ENCODE results near the gene XCR1. TPM values are rescaled to one million over a fixed set of nuclear protein-coding genes. Genes with fewer than 3 reads are reported as not detected.

Gene XCR1
- total and polyA plus RNA-seq, 5 experiments from 2014 or later, result not detected

- peak overlapping the region in 4 of 10 donors; percentile 26 to 64 (median 44) for H3K27ac Mint-ChIP-seq
- POLR2A ChIA-PET, result interaction anchor here (1.0 kb wide), 1 partner anchor 10 kb away, joined by 3 read pairs; the partner anchor contains the start of gene FYCO1
- ATAC-seq, result no peak
These were observed 41.6 kb downstream of the XCR1 start for GRCh38 chr3:45985532-45986302.

GRCh38 chr3:45984331-45985312 lies 42.7 kb downstream of the XCR1 start:
- H3K36me3 Mint-ChIP-seq, result peaks cover 0 to 63% (median 31%) of the 10 kb centered on the region in 3 donors
- no peaks in the 10 kb centered on the region for H3K9me3 Mint-ChIP-seq
- no peak overlapping the region for H3K4me3 Mint-ChIP-seq
- H3K4me1 Mint-ChIP-seq, result peaks cover 21 to 52% (median 39%) of the 10 kb centered on the region in 4 donors
- POLR2A ChIA-PET, result no interaction called here
- peak overlapping the region in 2 of 10 donors; percentile 78 to 91 for H3K27ac Mint-ChIP-seq
- no peak for ATAC-seq
- DNase-seq, result no peak
- no peaks in the 10 kb centered on the region for H3K27me3 Mint-ChIP-seq

More at GRCh38 chr3:45985532-45986302, 41.6 kb downstream of the XCR1 start:
- Mint-ChIP-seq H3K4me1 (peaks cover 27 to 52% (median 46%) of the 10 kb centered on the region in 4 donors), H3K4me3 (peak overlapping the region in 1 of 10 donors; percentile 10), H3K27me3 (no peaks in the 10 kb centered on the region), H3K9me3 (no peaks in the 10 kb centered on the region), H3K36me3 (peaks cover 0 to 61% (median 31%) of the 10 kb centered on the region in 3 donors)
- DNase-seq, result no peak

- Mint-ChIP-seq H3K9me3 (no peaks in the 10 kb centered on the region), H3K27me3 (no peaks in the 10 kb centered on the region), H3K27ac (peak overlapping the region in 1 of 10 donors; percentile 91), H3K4me3 (no peak overlapping the region), H3K36me3 (peaks cover 0 to 70% (median 39%) of the 10 kb centered on the region in 3 donors), H3K4me1 (peaks cover 21 to 51% (median 40%) of the 10 kb centered on the region in 4 donors)
- no peak for ATAC-seq
- no peak for DNase-seq
- POLR2A ChIA-PET, result interaction anchor here (2.0 kb wide), 1 partner anchor 11 kb away, joined by 5 read pairs; the partner anchor contains the start of gene FYCO1
These were observed 43.5 kb downstream of the XCR1 start for GRCh38 chr3:45983770-45984169.

- no peak for ATAC-seq
- peak overlapping the region in 4 of 10 donors; percentile 5 to 66 (median 32) for H3K27ac Mint-ChIP-seq
- no peak overlapping the region for H3K4me3 Mint-ChIP-seq
These were observed 45.8 kb downstream of the XCR1 start for GRCh38 chr3:45981346-45982074.

GRCh38 chr3:45980819-45981218 lies 46.5 kb downstream of the XCR1 start:
- H3K36me3 Mint-ChIP-seq, result peaks cover 0 to 75% (median 45%) of the 10 kb centered on the region in 3 donors
- DNase-seq (no peak), ATAC-seq (no peak)
- no peaks in the 10 kb centered on the region for H3K27me3 Mint-ChIP-seq
- H3K9me3 Mint-ChIP-seq, result no peaks in the 10 kb centered on the region
- peak overlapping the region in 2 of 10 donors; percentile 53 to 61 for H3K27ac Mint-ChIP-seq
- H3K4me3 Mint-ChIP-seq, result no peak overlapping the region
- peaks cover 27 to 57% (median 43%) of the 10 kb centered on the region in 4 donors for H3K4me1 Mint-ChIP-seq
- POLR2A ChIA-PET, result interaction anchor here (1.3 kb wide), 1 partner anchor 84 kb away, joined by 3 read pairs; no protein-coding TSS in a partner anchor

More at GRCh38 chr3:45981346-45982074, 45.8 kb downstream of the XCR1 start:
- POLR2A ChIA-PET, result interaction anchor here (1.3 to 2.0 kb wide), 3 partner anchors 14 to 84 kb away, joined by 3 to 5 read pairs (median 3); partner anchors contain the start of gene FYCO1
- Mint-ChIP-seq H3K4me1 (peaks cover 21 to 54% (median 40%) of the 10 kb centered on the region in 4 donors), H3K27me3 (no peaks in the 10 kb centered on the region), H3K36me3 (peaks cover 0 to 75% (median 43%) of the 10 kb centered on the region in 3 donors), H3K9me3 (no peaks in the 10 kb centered on the region)
- no peak for DNase-seq

- POLR2A ChIA-PET, result interaction anchor here (1.3 kb wide), 2 partner anchors 13 to 85 kb away, joined by 3 read pairs; no protein-coding TSS in a partner anchor
- Mint-ChIP-seq H3K4me1 (peaks cover 30 to 59% (median 48%) of the 10 kb centered on the region in 4 donors), H3K36me3 (peaks cover 0 to 77% (median 45%) of the 10 kb centered on the region in 3 donors), H3K27me3 (no peaks in the 10 kb centered on the region), H3K4me3 (peak overlapping the region in 1 of 10 donors; percentile 10), H3K9me3 (no peaks in the 10 kb centered on the region), H3K27ac (peak overlapping the region in 3 of 10 donors; percentile 61 to 66 (median 63))
- no peak for ATAC-seq
- no peak for DNase-seq
These were observed 47.0 kb downstream of the XCR1 start for GRCh38 chr3:45980229-45980813.

GRCh38 chr3:45979378-45979777 lies 47.9 kb downstream of the XCR1 start:
- Mint-ChIP-seq H3K27ac (peak overlapping the region in 6 of 10 donors; percentile 2 to 89 (median 65)), H3K9me3 (no peaks in the 10 kb centered on the region), H3K4me1 (peaks cover 32 to 64% (median 53%) of the 10 kb centered on the region in 4 donors), H3K4me3 (peak overlapping the region in 5 of 10 donors; percentile 3 to 26 (median 7)), H3K27me3 (no peaks in the 10 kb centered on the region), H3K36me3 (peaks cover 0 to 76% (median 45%) of the 10 kb centered on the region in 3 donors)
- ATAC-seq (no peak), DNase-seq (no peak)
- POLR2A ChIA-PET, result interaction anchor here (0.7 to 3.7 kb wide), 4 partner anchors 14 to 96 kb away, joined by 3 to 22 read pairs (median 4); no protein-coding TSS in a partner anchor

- peak overlapping the region; percentile 21 to 96 (median 86) for H3K27ac Mint-ChIP-seq
These were observed 49.1 kb downstream of the XCR1 start for GRCh38 chr3:45978006-45978761.

GRCh38 chr3:45976191-45977091 lies 50.8 kb downstream of the XCR1 start:
- peak overlapping the region; percentile 62 to 96 (median 82) for H3K27ac Mint-ChIP-seq

More at GRCh38 chr3:45978006-45978761, 49.1 kb downstream of the XCR1 start:
- Mint-ChIP-seq H3K36me3 (peaks cover 0 to 74% (median 37%) of the 10 kb centered on the region in 3 donors), H3K4me1 (peaks cover 32 to 66% (median 53%) of the 10 kb centered on the region in 4 donors), H3K4me3 (peak overlapping the region in 9 of 10 donors; percentile 33 to 81 (median 64)), H3K27me3 (no peaks in the 10 kb centered on the region), H3K9me3 (no peaks in the 10 kb centered on the region)
- peak in 4 of 10 donors; percentile 9 to 28 (median 23) for DNase-seq
- ATAC-seq, result peak in 1 of 2 donors; percentile 21
- POLR2A ChIA-PET, result interaction anchor here (0.6 to 3.7 kb wide), 5 partner anchors 12 to 97 kb away, joined by 3 to 22 read pairs (median 4); no protein-coding TSS in a partner anchor

More at GRCh38 chr3:45976191-45977091, 50.8 kb downstream of the XCR1 start:
- no peaks in the 10 kb centered on the region for H3K27me3 Mint-ChIP-seq
- ATAC-seq (peak; percentile 72 to 76), DNase-seq (peak in 4 of 10 donors; percentile 12 to 46 (median 42))
- H3K4me1 Mint-ChIP-seq, result peaks cover 32 to 80% (median 56%) of the 10 kb centered on the region in 4 donors
- POLR2A ChIA-PET, result interaction anchor here (0.9 to 3.7 kb wide), 7 partner anchors 11 to 100 kb away, joined by 3 to 22 read pairs (median 4); no protein-coding TSS in a partner anchor
- H3K9me3 Mint-ChIP-seq, result no peaks in the 10 kb centered on the region
- H3K36me3 Mint-ChIP-seq, result peaks cover 4 to 75% (median 38%) of the 10 kb centered on the region in 3 donors
- peak overlapping the region; percentile 9 to 79 (median 64) for H3K4me3 Mint-ChIP-seq

Measured in naive thymus-derived CD8-positive, alpha-beta T cell (primary cell).